Measurements from ENCODE around the gene PPARGC1A.

The PPARGC1A gene

GRCh38 chr4:23847158-23847557, 42.7 kb downstream of the PPARGC1A start:
- Histone ChIP-seq H3K36me3 (replicated peaks) (no peaks in the 10 kb centered on the region), H3K27ac (no peak overlapping the region), H3K4me3 (ENCODE audit: low read depth, low read length) (no peak overlapping the region), H3K27me3 (replicated peaks) (no peaks in the 10 kb centered on the region)
- no peak for DNase-seq
- no peak for TF ChIP-seq CTCF (IDR thresholded peaks at IDR 0.05; ENCODE audit: low read depth, low read length, missing control alignments)
- in situ Hi-C loops (cut with HindIII; ENCODE audit: low pct_ligation_motif_present, low sequenced_read_pairs) = no loop called here

GRCh38 chr4:23844961-23845360, 44.9 kb downstream of the PPARGC1A start:
- Histone ChIP-seq H3K36me3 (replicated peaks) (no peaks in the 10 kb centered on the region), H3K27ac (no peak overlapping the region), H3K27me3 (replicated peaks) (no peaks in the 10 kb centered on the region), H3K4me3 (ENCODE audit: low read depth, low read length) (no peak overlapping the region)
- DNase-seq = no peak
- TF ChIP-seq CTCF (IDR thresholded peaks at IDR 0.05; ENCODE audit: low read depth, low read length, missing control alignments) = no peak
- in situ Hi-C loops (cut with HindIII; ENCODE audit: low pct_ligation_motif_present, low sequenced_read_pairs) = no loop called here

GRCh38 chr4:23839279-23839678, 50.6 kb downstream of the PPARGC1A start:
- no peak overlapping the region for H3K4me3 ChIP-seq (ENCODE audit: low read depth, low read length)
- no peak for TF ChIP-seq CTCF (IDR thresholded peaks at IDR 0.05; ENCODE audit: low read depth, low read length, missing control alignments)
- no peaks in the 10 kb centered on the region for H3K27me3 ChIP-seq (replicated peaks)
- no peak overlapping the region for H3K27ac ChIP-seq
- no peak for DNase-seq
- in situ Hi-C loops (cut with HindIII; ENCODE audit: low pct_ligation_motif_present, low sequenced_read_pairs) = no loop called here
- no peaks in the 10 kb centered on the region for H3K36me3 ChIP-seq (replicated peaks)

- no peaks in the 10 kb centered on the region for H3K36me3 ChIP-seq (replicated peaks)
- no peak for TF ChIP-seq CTCF (IDR thresholded peaks at IDR 0.05; ENCODE audit: low read depth, low read length, missing control alignments)
- in situ Hi-C loops (cut with HindIII; ENCODE audit: low pct_ligation_motif_present, low sequenced_read_pairs) = no loop called here
- DNase-seq = no peak
- no peaks in the 10 kb centered on the region for H3K27me3 ChIP-seq (replicated peaks)
- H3K27ac ChIP-seq = no peak overlapping the region
- H3K4me3 ChIP-seq (ENCODE audit: low read depth, low read length) = no peak overlapping the region
Measured at GRCh38 chr4:23838607-23839006, 51.2 kb downstream of the PPARGC1A start.

- no peak for TF ChIP-seq CTCF (IDR thresholded peaks at IDR 0.05; ENCODE audit: low read depth, low read length, missing control alignments)
- no peak for DNase-seq
- no peak overlapping the region for H3K27ac ChIP-seq
- H3K4me3 ChIP-seq (ENCODE audit: low read depth, low read length) = no peak overlapping the region
- H3K27me3 ChIP-seq (replicated peaks) = no peaks in the 10 kb centered on the region
- H3K36me3 ChIP-seq (replicated peaks) = no peaks in the 10 kb centered on the region
- in situ Hi-C loops (cut with HindIII; ENCODE audit: low pct_ligation_motif_present, low sequenced_read_pairs) = no loop called here
Measured at GRCh38 chr4:23838131-23838530, 51.7 kb downstream of the PPARGC1A start.

- in situ Hi-C loops (cut with HindIII; ENCODE audit: low pct_ligation_motif_present, low sequenced_read_pairs) = no loop called here
- DNase-seq = no peak
- H3K4me3 ChIP-seq (ENCODE audit: low read depth, low read length) = no peak overlapping the region
- H3K27ac ChIP-seq = no peak overlapping the region
- H3K36me3 ChIP-seq (replicated peaks) = no peaks in the 10 kb centered on the region
- H3K27me3 ChIP-seq (replicated peaks) = no peaks in the 10 kb centered on the region
- no peak for TF ChIP-seq CTCF (IDR thresholded peaks at IDR 0.05; ENCODE audit: low read depth, low read length, missing control alignments)
Measured at GRCh38 chr4:23837371-23837770, 52.5 kb downstream of the PPARGC1A start.
